OCI-LY7 (cell line): ENCODE measurements around the gene SLC25A39. TPM values are rescaled to one million over a fixed set of nuclear protein-coding genes. Genes with fewer than 3 reads are reported as not detected.

Source experiments
- BruUV-seq: library from RNA; stranded (reverse); fragments of 400-500 nt; replicated peaks from 2 replicates; lab custom pipeline; 2021; lab: Mats Ljungman, UMichigan
- CTCF ChIA-PET: fragments of 300-600 bp; sonication (Branson Sonifier 250); formaldehyde crosslinking; loops from one replicate; lab custom pipeline; 2022; ENCODE audit warnings: antibody characterized with exemption; ENCODE audit not compliant: unreplicated experiment; lab: Charles Lee
- POLR2A ChIA-PET: fragments of 300-600 bp; sonication (Branson Sonifier 250); formaldehyde crosslinking; loops from one replicate; lab custom pipeline; 2022; ENCODE audit warnings: antibody characterized with exemption; lab: Charles Lee
- DNase-seq: peaks from one replicate; pipeline ENCODE4 v3.0.0-alpha.2; 2015; ENCODE audit warnings: low spot score
- H2AFZ ChIP-seq: fragments of 200-600 bp; sonication (generic), shearing (Covaris generic); 2 replicates; pipeline ENCODE4 v1.6.1; 2014; ENCODE audit warnings: mild to moderate bottlenecking, antibody characterized with exemption, low read length, moderate library complexity
- H3K27ac ChIP-seq: fragments of 200-600 bp; sonication (generic); 2 replicates; pipeline ENCODE4 v1.5.1; 2014; ENCODE audit warnings: mixed run types, low read depth, mild to moderate bottlenecking, moderate library complexity, low read length, inconsistent platforms; ENCODE audit not compliant: poor library complexity, severe bottlenecking
- H3K36me3 ChIP-seq: fragments of 200-600 bp; sonication (generic); 2 replicates; pipeline ENCODE4 v1.6.1; 2014; ENCODE audit warnings: mild to moderate bottlenecking, antibody characterized with exemption, low read length, moderate library complexity, mixed read lengths; ENCODE audit not compliant: insufficient read depth
- H3K4me1 ChIP-seq: fragments of 200-600 bp; sonication (generic); 2 replicates; pipeline ENCODE4 v1.5.1; 2014; ENCODE audit warnings: mild to moderate bottlenecking, low read length; ENCODE audit not compliant: insufficient read depth, poor library complexity, severe bottlenecking
- H3K4me2 ChIP-seq: fragments of 200-600 bp; sonication (generic); 2 replicates; pipeline ENCODE4 v1.6.1; 2014; ENCODE audit warnings: mild to moderate bottlenecking, low read length
- H3K4me3 ChIP-seq: fragments of 200-600 bp; sonication (generic); 2 replicates; pipeline ENCODE4 v1.5.1; 2014; ENCODE audit warnings: mild to moderate bottlenecking, low read depth, low read length; ENCODE audit not compliant: poor library complexity, severe bottlenecking
- H3K79me2 ChIP-seq: fragments of 200-600 bp; sonication (generic); 2 replicates; pipeline ENCODE4 v1.6.1; 2016; ENCODE audit warnings: low read depth, mild to moderate bottlenecking, low read length, moderate library complexity, mixed read lengths; ENCODE audit not compliant: insufficient read depth
- H3K9me2 ChIP-seq: fragments of 200-600 bp; sonication (generic); 2 replicates; pipeline ENCODE4 v1.6.1; 2016; ENCODE audit warnings: mild to moderate bottlenecking, low read length, mixed read lengths; ENCODE audit not compliant: insufficient read depth
- H3K9me3 ChIP-seq: fragments of 200-600 bp; sonication (generic); 2 replicates; pipeline ENCODE4 v1.6.1; 2014; ENCODE audit warnings: mild to moderate bottlenecking, mixed run types, low read length, mixed read lengths
- H4K20me1 ChIP-seq: fragments of 200-600 bp; sonication (generic); 2 replicates; pipeline ENCODE4 v1.6.1; 2014; ENCODE audit warnings: mild to moderate bottlenecking, antibody characterized with exemption, low read length, moderate library complexity, mixed read lengths; ENCODE audit not compliant: insufficient read depth
- CTCF ChIP-seq: fragments of 200-600 bp; sonication (generic); conservative IDR thresholded peaks from 2 replicates; pipeline ENCODE4 v1.5.1; 2014; ENCODE audit warnings: mild to moderate bottlenecking, antibody characterized with exemption, low read length, moderate library complexity, mixed read lengths
- EZH2phosphoT487 ChIP-seq: fragments of 200-600 bp; sonication (generic); IDR thresholded peaks from 2 replicates; pipeline ENCODE4 v1.6.1; 2018; ENCODE audit warnings: low read depth, borderline replicate concordance, mild to moderate bottlenecking, mixed run types, antibody characterized with exemption, low read length, moderate library complexity, mixed read lengths
- intact Hi-C: fragments of 100-400 bp; cut with micrococcal nuclease; formaldehyde crosslinking; loops from one replicate; pipeline ENCODE4 v1.10.0; 2022; ENCODE audit not compliant: unreplicated experiment
- total RNA-seq, 2 experiments: library from RNA; depleted of rRNA in 1 of 2; stranded (reverse); fragments of >200 nt in 1 of 2; shearing (Covaris generic) in 1 of 2; gene quantifications; 2 replicates each; pipeline ENCODE4 v1.2.3, GENCODE V29; 2014 to 2022

SLC25A39 gene
- total RNA-seq, 2 experiments from 2014 or later: 156 to 159 TPM

GRCh38 chr17:44346064-44346844 is 21.6 kb upstream of the SLC25A39 start:
- intact Hi-C loops: loop anchor here (5.0 kb wide), 2 partner anchors 204 to 274 kb away; partner anchors contain the start of genes G6PC3 and HROB
- no TSS peak for BruUV-seq
- Histone ChIP-seq H3K9me3 (no peaks in the 10 kb centered on the region), H3K4me2 (peak overlapping the region; percentile 97), H3K9me2 (no peaks in the 10 kb centered on the region), H3K79me2 (peaks cover 24% of the 10 kb centered on the region; the same call in 1 of the 2 replicates), H2AFZ (no peak overlapping the region; the same call in 1 of the 2 replicates), H3K27ac (peak overlapping the region; percentile 90), H3K36me3 (peaks cover 24% of the 10 kb centered on the region), H3K4me1 (peaks cover 63% of the 10 kb centered on the region), H3K4me3 (peak overlapping the region; percentile 91), H4K20me1 (no peaks in the 10 kb centered on the region)
- no peak for DNase-seq
- ChIA-PET CTCF (interaction anchor here (1.0 to 2.0 kb wide), 5 partner anchors 11 to 136 kb away, joined by 3 to 8 read pairs (median 6); no protein-coding TSS in a partner anchor), POLR2A (interaction anchor here (0.6 to 1.7 kb wide), 2 partner anchors 11 to 100 kb away, joined by 10 to 11 read pairs; no protein-coding TSS in a partner anchor)
- peak; percentile 31 for TF ChIP-seq CTCF
- TF ChIP-seq EZH2phosphoT487: no peak

DNA sequence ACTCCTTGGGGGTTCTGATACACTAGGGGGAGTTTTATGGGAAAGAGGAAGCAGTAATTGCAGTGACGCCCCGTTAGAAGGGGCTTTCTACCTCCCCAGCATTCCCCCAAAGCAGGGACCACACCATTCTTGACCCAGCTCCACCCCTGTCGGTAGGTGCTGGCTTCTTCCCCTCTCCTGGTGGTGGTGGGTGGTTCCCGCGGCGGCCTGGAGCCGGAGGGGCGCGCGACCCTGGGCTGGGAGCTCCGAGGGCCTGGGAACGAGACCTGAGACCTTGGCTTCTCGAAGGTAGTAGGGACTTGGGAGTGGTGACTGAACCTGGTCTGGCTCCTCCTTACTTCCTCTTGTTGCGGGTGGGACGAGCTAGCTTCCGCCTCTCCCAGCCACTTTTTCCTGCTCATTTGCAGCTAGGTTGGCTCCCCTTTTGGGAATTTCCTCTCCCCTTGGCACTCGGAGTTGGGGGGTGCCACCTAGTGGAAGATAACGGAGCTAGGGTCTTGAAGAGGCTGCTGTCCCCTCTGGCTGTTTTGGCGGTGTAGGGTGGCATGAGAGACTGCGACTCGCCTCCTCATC is 20.9 kb upstream of the SLC25A39 start:
- peak overlapping the region; percentile 97 for H3K4me2 ChIP-seq
- H3K4me1 ChIP-seq: peaks cover 58% of the 10 kb centered on the region
- no peaks in the 10 kb centered on the region for H3K9me2 ChIP-seq
- peak; percentile 71 for DNase-seq
- ChIA-PET CTCF (interaction anchor here (1.0 to 2.0 kb wide), 5 partner anchors 10 to 135 kb away, joined by 3 to 8 read pairs (median 6); no protein-coding TSS in a partner anchor), POLR2A (interaction anchor here (0.6 to 1.7 kb wide), 2 partner anchors 10 to 99 kb away, joined by 10 to 11 read pairs; no protein-coding TSS in a partner anchor)
- peak overlapping the region; percentile 12; the same call in 1 of the 2 replicates for H2AFZ ChIP-seq
- TF ChIP-seq CTCF: peak; percentile 93
- no peak for TF ChIP-seq EZH2phosphoT487
- H3K79me2 ChIP-seq: peaks cover 24% of the 10 kb centered on the region; the same call in 1 of the 2 replicates
- no peaks in the 10 kb centered on the region for H4K20me1 ChIP-seq
- intact Hi-C loops: loop anchor here (1.0 to 5.0 kb wide), 4 partner anchors 129 to 273 kb away; partner anchors contain the start of genes G6PC3 and HROB
- no peaks in the 10 kb centered on the region for H3K9me3 ChIP-seq
- BruUV-seq: TSS peak; percentile 76
- peak overlapping the region; percentile 91 for H3K4me3 ChIP-seq
- peaks cover 17% of the 10 kb centered on the region for H3K36me3 ChIP-seq
- H3K27ac ChIP-seq: peak overlapping the region; percentile 90
